ENCODE measurements around the gene MUC13. TPM values are rescaled to one million over a fixed set of nuclear protein-coding genes. Genes with fewer than 3 reads are reported as not detected.

MUC13 gene
- polyA plus RNA-seq, 4 donors, result 0.03 TPM; not detected in 3

GRCh38 chr3:124904835-124905492, 29.6 kb downstream of the MUC13 start:
- no peak for DNase-seq (ENCODE audit: low read depth in 4 of 4, low spot score in 3 of 4)

- no peak for DNase-seq (ENCODE audit: low read depth in 4 of 4, low spot score in 3 of 4)
Observed at GRCh38 chr3:124903896-124904834, 30.4 kb downstream of the MUC13 start.

- no peak for DNase-seq (ENCODE audit: low read depth in 4 of 4, low spot score in 3 of 4)
Observed at GRCh38 chr3:124896824-124897526, 37.6 kb downstream of the MUC13 start.

GRCh38 chr3:124895756-124896155, 38.8 kb downstream of the MUC13 start:
- no peak for DNase-seq (ENCODE audit: low read depth in 4 of 4, low spot score in 3 of 4)

GRCh38 chr3:124893526-124893925, 41.0 kb downstream of the MUC13 start:
- no peak for DNase-seq (ENCODE audit: low read depth in 4 of 4, low spot score in 3 of 4)

- no peak for DNase-seq (ENCODE audit: low read depth in 4 of 4, low spot score in 3 of 4)
Observed at GRCh38 chr3:124890573-124891190, 43.9 kb downstream of the MUC13 start.

- DNase-seq (ENCODE audit: low read depth in 4 of 4, low spot score in 3 of 4), result no peak
Observed at GRCh38 chr3:124888482-124889441, 45.8 kb downstream of the MUC13 start.

GRCh38 chr3:124887932-124888298, 46.6 kb downstream of the MUC13 start:
- DNase-seq (ENCODE audit: low read depth in 4 of 4, low spot score in 3 of 4), result no peak

- DNase-seq (ENCODE audit: low read depth in 4 of 4, low spot score in 3 of 4), result peak in 1 of 4 donors; percentile 64
Observed at GRCh38 chr3:124887177-124887931, 47.2 kb downstream of the MUC13 start, which contains the start of gene ITGB5. TSS of gene ITGB5 (minus strand) at chr3:124887365. CDS start at chr3:124887000, 365 bp downstream.

GRCh38 chr3:124886168-124887056, 48.1 kb downstream of the MUC13 start:
- no peak for DNase-seq (ENCODE audit: low read depth in 4 of 4, low spot score in 3 of 4)

- DNase-seq (ENCODE audit: low read depth in 4 of 4, low spot score in 3 of 4), result no peak
Observed at GRCh38 chr3:124885466-124886167, 48.9 kb downstream of the MUC13 start.

GRCh38 chr3:124884474-124885101, 50.0 kb downstream of the MUC13 start:
- DNase-seq (ENCODE audit: low read depth in 4 of 4, low spot score in 3 of 4), result no peak

GRCh38 chr3:124883766-124884473, 50.6 kb downstream of the MUC13 start:
- no peak for DNase-seq (ENCODE audit: low read depth in 4 of 4, low spot score in 3 of 4)

- DNase-seq (ENCODE audit: low read depth in 4 of 4, low spot score in 3 of 4), result no peak
Observed at GRCh38 chr3:124882816-124883747, 51.5 kb downstream of the MUC13 start.
